ENCODE data around the gene TRIM29.
"Not testable (repeated sequence)": the region's sequence is repeated elsewhere in the genome, so short reads cannot be mapped to it uniquely, and the experiment has no call there.

Gene TRIM29

DNA sequence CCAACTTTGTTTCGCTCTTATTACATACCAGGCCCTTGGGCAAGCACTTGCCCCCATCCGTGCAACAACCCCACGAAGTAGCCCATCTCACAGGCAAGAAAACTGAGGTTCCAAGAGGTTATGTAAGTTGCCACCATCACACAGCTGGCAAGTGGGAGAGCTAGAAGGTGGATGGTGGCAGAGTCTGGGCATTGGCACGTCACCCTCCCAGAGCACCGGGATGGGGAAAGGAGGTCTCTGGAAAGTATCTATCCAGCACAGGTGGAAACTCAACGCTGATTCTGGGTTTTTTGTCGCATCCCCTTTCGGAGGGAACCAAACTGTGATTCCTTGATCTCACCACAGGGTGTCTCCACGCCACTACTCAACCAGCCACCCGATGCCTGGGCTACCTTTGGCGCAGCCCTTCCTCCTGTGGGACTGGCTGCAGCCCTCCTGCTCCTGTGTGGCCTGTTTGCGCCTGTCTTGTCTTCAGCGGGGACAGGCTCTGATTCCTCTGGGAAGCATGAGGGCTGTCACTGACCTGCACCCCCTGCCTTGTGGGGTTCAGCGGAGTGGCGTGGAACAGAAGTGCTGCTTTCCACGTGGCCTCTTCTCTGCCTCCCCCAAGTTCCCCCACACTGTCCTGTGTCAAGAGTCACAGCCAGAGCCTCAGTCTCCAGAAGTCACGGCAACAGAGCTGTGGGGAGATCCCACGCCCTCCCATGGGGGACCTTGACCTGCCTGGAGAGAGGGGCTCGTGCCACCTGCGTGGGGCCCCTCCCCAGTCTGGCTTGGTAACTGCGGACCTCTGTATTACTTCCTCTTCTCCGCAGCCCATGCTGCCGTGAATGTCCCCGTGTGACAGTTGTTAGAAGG lies 34.4 kb upstream of the TRIM29 start:
- DNase-seq, result peak; percentile 50

DNA sequence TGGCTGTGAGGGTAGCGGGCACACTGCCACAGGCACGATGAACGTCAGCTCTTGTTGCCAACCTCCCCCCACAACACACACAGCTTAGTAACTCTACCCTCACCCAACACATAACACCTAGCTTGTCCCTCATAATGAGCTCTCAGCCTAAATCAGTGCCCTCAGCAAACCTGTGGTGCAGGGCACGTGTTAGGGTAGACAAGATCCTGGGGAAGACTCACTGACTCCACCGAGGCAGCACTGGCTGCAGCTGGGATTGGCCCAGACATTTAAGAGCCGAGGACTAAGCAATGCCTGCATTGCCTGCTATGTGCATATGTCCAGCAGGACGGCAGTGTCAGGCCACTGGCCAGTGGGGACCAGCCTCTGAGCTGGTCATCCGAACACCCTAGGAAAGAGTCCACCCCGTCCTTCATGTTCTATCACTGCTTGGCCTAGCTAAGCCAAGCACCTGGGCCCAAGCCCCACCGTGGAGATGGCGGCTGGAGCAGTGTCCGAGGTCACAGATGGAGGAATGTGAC lies 32.9 kb upstream of the TRIM29 start:
- DNase-seq, result no peak

DNA sequence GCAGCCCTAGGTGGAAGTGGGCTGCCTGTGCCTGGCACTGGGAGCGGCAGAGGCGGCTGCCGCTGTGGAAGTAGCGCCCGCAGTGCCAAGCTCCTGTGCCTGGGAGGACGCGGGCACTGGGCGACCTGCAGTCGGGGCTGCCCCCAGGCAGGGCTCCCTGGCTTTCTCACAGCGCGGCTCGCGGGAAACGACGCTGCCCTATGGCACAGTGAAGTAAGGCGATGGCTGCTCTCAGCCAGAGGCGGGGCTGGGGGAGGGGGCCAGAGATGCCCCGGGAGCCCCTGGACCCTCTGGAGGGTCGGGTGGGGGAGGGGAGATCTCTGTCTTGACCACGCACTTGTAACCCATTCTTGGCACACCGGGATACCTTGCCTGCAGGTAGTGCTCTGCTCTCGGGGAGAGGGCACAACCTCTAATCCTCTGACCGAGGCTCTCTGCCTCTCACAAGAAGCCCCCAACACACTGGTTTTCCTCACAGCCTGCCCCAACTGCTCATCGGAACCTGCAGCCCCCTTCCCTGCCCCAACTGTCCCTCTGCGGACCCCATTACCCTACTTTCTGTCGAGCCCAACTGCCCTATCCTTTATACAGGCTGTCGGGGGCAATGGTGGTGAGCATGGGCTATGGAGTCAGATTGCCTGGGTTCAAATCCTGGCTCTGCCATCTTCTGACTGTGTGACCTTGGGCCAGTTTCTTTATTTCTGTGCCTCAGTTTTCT lies 32.2 kb upstream of the TRIM29 start:
- DNase-seq, result no peak

DNA sequence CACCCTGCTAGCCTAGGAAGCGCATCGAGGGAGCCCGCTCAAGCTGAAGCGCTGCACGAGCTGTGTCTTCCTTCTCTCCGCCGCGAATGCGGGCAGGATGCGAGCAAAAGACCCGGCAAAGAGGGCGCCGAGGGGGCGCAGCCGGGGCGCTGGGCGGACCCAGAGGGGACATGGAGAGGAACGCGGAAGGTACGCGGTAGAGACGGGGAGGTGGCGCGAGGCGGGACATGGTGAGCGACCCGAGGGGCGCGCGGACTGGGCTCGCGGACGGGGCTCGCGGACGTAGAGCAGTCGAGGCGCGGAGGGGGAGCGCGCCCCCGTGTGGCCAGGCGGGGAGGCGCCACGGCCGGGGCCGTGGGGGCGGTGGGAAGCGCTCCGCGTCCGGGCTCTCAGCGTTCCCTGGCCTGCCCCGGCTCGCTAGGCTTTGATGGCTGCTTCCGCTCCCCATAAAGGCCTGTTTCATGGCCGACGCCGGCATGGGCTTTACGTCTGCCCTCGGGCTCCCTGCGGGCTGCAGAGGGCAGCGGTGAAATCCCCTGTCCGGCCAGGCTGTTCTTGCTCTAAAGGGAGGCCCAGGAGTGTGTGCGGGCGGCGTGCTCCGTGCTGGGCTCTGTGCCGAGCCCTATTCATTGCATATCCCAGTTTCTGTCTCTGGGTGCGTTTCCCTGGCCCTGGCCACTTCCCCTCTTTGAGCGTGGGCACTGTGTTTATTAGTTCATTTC lies 31.2 kb upstream of the TRIM29 start:
- peak; percentile 51 for DNase-seq

DNA sequence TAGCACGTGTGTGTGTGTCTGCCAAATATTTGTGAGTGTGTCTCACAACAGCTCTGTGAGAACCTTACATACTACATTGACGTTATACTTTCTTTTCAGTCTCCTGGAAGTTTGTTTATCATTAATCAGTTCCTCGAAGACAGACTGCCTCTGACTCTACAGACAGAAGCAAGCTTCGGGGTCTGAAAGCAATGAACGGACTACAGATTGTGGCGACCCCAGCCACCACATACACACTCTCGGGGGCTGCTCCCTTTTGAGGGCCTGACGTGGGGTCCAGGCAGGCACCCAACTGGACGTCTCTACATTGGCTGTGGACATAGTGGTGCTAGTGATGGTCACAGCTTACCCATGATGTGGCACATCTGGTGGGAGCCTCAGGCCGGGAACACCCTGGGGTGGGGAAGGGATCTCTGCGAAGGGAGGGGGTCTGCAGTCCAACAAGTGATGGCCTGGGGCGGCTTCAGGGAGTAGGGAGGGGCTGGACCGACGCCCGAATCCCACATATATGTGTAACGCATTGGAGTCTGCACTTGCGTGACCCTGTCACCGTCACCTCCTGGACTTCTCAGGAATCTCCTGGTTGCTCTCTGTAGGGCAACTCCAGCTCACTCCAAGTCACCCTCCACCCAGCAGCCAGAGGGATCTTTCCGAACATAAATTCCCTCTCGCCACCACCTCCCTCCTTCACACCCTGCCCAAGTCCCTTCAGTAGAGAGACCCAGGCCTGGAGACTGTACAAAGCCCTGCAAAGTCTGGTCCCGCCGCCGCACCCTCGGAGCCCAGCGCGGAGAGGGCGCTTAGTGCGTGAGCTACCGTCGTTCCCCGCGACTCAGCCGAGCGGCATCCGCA lies 30.4 kb upstream of the TRIM29 start:
- DNase-seq, result no peak

DNA sequence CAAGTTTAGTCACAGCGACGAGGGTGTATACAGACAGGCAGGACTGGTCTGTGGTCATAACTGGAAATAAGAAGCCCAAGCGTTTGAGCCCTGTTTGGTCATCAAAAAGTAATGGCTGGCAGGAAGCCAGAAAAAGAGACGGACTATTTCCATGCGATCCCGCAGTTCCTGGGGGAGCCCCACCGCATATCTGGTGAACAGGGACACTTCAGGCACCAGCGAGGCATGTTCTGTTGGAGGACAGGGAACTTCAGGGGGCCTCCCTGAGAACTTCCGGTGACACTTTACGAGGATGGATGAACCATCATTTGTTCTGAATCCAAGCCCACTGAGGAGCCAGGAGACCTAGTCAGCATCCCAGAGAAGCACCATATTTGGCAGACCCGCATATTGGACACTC lies 29.7 kb upstream of the TRIM29 start:
- no peak for DNase-seq

DNA sequence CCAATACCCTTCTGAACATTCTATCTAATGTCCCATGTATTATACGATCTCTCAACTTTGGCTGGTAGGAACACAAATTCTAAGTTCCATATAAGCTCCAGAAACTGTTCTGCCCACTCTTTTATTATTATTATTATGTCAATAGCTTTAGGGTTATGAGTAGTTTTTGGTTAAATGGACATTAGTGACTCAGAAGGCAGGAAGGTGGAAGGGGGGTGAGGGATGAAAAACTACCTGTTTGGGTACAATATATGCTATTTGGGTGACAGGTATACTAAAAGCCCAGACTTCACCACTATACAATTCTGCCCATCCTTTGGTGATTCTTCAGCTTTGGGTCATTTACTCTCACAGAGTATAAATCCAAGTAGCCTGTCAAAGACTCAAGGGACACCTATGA lies 22.5 kb upstream of the TRIM29 start:
- no peak for DNase-seq

DNA sequence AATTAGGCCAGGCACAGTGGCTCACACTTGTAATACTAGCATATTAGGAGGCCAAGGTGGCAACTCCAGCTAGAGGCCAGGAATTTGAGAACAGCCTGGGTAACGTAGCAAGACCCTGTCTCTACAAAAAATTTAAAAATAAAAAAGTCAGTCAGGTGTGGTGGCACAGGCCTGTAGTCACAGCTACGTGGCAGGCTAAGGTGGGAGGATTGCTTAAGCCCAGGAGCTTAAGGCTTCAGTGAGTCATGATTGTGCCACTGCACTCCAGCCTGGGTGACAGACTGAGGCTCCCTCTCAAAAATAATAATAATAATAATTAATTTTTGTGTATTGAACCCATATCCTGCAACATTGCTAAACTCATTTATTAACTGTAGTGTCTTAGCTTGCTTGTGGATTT lies 15.3 kb upstream of the TRIM29 start:
- no peak for DNase-seq

DNA sequence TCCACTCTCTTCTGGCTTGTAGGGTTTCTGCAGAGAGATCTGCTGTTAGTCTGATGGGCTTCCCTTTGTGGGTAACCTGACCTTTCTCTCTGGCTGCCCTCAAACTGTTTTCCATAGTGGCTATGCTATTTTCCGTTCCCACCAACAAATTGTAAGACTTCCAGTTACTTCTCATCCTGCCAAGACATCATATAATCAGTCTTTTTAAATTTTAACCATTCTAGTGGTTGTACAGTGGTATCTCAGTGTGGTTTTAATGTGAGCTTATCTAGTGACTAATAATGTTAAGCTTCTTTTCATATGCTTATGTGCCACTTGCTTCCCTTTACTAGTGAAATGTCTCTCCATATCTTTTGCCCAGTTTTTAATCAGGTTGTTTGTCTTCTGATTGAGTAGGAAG lies 13.6 kb upstream of the TRIM29 start:
- no peak for DNase-seq

DNA sequence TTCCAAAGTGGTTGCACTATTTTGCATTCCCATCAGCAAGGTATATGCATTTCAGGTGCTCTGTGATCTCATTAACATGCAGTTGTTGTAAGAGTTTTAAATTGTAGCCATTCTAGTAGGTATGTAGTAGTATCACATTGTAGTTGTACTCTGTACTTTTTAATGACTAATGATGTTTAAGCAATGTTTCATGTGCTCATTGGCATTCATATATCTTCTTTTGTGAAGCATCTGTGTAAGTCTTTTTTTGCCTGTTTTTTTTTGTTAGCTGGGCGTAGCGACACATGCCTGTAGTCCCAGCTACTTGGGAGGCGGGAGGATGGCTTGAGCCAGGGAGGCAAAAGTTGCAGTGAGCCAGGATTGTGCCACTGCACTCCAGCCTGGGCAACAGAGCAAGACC lies 11.3 kb upstream of the TRIM29 start:
- no peak for DNase-seq

DNA sequence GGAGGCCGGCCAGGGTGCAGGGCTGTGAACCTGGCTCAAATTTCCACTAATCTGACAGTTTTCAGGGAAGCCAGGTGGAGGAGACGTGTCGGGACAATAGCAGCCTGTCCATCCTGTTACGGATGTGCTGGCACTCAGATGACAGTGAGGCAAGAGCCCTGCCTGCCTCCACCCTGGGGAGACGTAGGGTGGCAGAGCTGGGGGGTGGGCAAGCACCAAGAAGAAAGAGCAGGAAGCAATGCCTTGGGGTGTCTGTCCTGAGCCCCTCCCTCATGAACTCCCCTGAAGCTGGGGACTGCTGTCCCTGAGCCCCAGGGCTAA lies 10.0 kb upstream of the TRIM29 start:
- DNase-seq, result no peak

DNA sequence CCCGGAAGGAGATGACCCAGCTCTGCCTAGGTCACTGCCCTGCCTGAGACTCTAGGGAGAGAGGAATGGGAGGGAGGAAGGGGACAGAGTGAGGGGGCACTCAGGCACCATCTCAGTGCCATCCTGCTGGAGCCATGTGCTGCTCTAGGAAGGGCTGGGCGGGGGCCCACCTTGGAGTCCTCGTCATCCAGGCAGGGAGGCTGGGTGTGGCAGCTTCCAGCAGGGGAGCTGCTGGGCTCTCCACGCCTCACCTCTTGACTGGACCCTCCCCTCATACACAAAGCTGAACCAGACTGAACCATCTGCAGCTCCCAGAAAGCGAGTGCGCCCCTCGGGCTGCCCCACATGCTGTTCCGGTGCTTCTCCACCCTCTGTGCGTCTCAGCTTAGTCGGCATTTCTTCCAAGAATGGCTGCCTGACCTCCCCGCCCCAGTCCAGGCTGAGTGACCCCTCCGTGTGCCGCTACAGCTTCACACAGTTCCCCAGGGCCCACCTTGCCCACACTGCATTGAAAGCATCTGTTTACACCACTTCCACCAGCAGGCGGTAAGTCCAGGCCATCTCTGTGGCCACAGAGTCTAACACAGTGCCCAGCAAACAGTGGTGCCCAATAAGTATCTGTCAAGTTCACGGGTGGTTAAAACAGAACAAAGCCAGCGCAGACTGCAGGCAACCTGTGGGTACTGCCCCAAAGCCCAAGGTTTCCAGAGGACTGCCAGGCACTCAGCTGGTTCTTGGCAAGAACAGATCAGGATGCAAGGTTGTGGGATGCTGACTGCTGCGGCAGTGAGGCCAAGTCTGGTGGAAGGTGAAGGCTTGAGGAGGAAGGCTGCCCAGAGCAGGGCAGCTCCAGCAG lies 9.4 kb upstream of the TRIM29 start:
- no peak for DNase-seq

DNA sequence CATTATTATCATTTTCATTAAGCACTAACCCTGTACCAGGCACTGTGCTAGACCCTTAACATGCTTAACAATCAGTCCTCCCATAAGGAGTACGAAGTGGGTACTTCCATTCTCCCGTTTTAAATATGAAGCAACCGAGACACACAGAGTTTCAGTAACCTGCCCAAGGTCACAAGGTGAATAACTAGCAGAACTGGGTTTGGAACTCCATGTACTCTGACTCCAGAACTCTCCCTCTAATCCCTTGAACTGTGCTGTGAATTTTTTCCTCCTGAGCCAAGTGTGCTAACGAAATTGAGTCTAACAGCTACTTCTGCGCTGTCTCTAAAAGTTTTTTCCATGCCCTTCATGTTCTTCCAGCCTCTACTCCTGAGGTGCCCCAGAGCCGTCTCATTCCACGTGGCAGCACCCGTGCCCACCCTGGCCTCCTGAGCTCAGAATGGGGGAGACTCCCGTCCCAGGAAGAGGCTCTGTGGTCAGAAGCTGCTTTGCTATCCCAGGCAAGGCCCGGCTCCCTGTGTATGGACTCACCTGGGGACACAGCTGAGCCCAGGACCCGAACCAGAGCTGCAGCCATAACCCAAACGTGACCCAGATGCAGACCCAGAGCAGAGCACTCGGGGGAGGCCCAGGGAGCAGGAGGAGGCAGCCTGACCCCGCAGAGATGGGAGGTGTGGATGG lies 8.6 kb upstream of the TRIM29 start:
- no peak for DNase-seq

DNA sequence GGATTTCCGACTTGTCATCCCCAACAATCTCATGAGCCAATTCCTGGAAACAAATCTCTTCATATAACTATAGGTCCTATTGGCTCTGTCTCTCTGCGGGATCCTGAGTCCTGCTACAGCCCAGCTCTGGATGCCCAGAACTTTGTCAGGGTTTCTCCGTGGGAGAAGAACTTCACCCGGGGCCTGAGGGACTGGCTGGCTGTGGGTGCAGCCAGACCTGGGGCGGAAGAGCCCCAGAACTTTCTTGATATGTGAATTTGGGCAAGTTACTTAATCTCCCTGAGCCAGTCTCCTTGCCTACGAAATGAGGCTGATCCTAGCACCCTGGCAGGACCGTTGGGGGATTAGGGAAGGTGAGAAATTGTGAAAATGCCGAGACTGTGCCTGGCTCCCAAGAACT lies 6.6 kb upstream of the TRIM29 start:
- no peak for DNase-seq

DNA sequence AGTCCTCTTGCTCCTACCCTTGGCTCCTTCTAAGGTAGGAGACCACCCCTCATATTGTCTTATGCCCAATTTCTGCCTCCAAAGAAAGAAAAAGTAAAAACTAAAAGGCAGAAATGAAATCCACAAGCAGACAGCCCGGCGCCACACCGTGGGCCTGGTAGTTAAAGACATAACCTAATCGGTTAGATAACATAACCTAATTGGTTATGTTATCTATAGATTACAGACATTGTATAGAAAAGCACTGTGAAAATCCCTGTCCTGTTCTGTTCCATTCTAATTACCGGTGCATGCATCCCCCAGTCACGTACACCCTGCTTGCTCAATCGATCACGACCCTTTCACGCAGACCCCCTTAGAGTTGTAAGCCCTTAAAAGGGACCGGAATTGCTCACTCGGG lies 5.6 kb upstream of the TRIM29 start:
- not testable (repeated sequence) for DNase-seq

DNA sequence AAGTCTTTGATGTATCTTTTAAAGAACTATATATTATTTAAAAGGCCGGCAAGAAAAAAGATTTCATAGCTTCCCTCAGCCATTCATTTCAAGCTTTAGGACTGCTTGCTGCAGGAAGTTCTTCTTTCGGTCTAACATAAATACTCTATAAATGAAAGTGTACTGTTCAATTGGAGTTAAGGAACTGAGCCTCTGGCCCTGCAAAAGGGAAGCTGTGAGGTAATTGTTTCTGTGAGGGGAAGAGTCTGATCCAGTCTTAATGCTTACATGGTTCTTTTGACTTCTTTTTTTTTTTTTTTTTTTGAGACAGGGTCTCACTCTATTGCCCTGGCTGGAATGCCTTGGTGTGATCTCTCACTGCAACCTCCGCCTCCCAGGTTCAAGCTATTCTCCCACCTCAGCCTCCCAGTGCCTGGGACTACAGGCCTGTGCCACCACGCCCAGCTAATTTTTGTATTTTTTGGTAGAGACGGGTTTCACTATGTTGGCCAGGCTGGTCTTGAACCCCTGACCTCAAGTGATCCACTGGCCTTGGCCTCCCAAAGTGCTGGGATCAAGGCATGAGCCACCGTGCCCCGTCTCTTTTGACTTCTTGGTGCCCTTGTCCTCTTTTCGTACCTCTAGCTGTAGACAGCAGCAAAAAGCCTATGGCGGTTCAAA lies 4.7 kb upstream of the TRIM29 start:
- DNase-seq, result no peak

DNA sequence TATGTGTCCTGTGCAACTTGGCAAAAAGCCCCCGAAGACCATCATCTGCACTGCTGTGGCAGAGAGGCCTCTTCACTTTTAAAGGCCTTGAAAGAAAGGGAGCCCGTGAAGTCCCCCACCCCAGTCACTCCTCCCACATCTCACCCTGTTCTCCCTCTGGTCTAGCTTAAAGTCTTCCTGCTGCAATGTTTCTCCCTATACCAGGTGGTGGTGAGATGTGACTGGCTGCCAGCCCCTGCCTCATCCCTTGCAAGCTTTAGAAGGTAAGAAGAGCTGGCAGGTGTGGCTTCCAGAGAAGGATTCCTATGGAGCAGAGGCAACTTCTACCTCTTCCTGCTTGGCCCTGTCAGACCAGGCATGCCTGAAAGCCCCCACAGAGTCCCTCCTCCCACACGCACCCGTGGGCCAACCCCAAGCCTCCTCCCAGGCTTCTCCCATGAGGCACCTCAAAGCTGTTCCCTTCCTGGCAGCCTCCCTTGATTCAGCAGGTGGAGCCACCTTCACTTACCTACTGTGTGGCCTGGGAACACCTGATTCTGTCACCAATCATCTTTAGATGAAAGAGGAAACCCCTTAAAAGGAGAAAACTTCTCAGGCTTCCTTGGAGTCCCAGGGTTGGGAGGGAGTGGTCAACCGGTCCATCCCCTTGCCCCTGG lies 4.0 kb upstream of the TRIM29 start:
- DNase-seq, result no peak

DNA sequence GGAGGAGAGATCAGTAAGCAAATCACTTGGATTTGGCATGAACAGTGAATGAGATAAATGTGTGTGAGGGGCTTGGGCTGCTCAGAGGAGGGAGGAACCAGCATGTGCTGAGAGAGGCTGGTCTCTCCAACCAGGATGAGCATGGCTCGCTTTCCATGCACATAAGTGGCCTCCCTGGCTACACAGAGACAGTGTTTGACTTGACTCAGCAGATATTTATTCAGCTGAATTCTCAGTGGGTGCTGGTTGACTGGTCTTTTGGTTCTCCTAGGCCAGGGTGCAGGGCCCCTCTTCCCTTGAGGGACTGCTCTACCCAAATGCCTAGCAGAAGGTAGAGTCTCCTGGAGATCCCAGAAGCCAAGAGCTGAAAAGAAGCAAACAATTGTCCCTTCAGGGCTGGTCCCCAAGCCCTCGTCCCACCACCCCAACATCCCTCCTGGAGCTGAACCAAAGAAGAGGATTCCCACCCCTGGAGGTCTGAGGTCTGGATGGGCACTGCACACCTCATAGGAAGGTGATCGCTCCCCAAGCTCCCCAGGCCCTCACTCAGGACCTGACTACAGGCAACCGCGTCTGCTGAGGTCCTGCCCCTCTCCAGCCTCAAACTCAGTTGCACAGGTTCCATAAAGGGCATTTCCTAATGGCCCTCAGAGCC lies 3.3 kb upstream of the TRIM29 start:
- no peak for DNase-seq

DNA sequence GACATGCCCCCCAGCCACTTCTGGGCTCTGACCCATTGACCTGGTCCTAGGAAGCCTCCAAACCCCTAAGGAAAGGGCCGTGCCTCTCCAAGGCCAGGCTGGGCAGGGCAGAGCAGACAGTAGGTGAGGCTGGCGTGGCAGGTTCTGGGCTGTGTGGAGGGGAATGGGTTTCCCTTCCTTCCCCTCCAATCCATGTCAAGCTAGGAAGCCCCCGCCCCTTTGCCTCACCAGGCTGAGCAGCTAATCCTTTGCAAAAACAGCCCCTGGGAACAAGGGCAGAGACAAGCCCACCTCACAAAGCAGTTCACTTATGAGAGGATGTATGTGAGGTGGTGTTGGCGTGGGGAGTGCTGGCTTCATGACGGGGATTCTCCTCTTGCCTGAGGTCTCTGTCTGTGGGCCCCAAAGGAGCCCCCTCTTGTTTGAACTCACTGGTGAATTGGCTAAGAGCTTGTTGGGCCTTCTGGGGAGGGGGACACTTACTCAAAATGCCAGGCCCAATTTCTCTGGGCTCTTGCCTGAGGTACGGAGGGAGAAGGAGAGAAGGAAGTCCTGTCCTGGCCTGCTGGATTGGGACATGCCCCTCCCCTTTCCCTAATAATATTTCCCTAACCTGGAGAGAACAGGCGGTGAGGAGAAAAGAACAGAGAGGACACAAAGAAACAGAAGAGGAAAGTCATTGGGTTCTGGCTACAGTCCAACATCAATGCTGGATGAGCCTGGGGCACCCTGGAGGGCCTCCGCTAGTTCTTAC lies 1.6 kb upstream of the TRIM29 start:
- DNase-seq, result no peak

All from stimulated activated CD4-positive, alpha-beta T cell treated with anti-CD3 and anti-CD28 coated beads, Interleukin-1b, Interleukin-23, amount 100 ng/mL, for 48 hours (primary cell).